Neural progenitor cell (in vitro differentiated cells): Measurements from ENCODE around the gene PRKCH.

Source experiments
- CTCF ChIP-seq: fragments of 200-600 bp; sonication (generic); IDR thresholded peaks from 2 replicates; pipeline ENCODE4 v1.5.1; 2017; ENCODE audit warnings: antibody characterized with exemption, mild to moderate bottlenecking
- EZH2 ChIP-seq: fragments of 200-600 bp; sonication (generic); IDR thresholded peaks from 2 replicates; pipeline ENCODE4 v1.6.1; 2017; ENCODE audit warnings: antibody characterized with exemption, mild to moderate bottlenecking, moderate library complexity
- EZH2phosphoT487 ChIP-seq: fragments of 200-600 bp; sonication (generic); IDR thresholded peaks from 2 replicates; pipeline ENCODE4 v1.6.1; 2017; ENCODE audit warnings: antibody characterized with exemption

GRCh38 chr14:61537563-61538463 is 216.4 kb downstream of the PRKCH start:
- TF ChIP-seq CTCF (no peak), EZH2 (no peak), EZH2phosphoT487 (no peak)
